DMS153 (cell line): ENCODE data around the gene SLC35F1.
"Not testable (repeated sequence)": the region's sequence is repeated elsewhere in the genome, so short reads cannot be mapped to it uniquely, and the experiment has no call there.

ENCODE experiments used
- DNase-seq: peaks from one replicate; lab custom pipeline; 2025; lab: John Stamatoyannopoulos, UW

Gene SLC35F1

GRCh38 chr6:117927866-117928265, 20.8 kb downstream of the SLC35F1 start:
- DNase-seq: no peak

GRCh38 chr6:117928833-117929232, 21.8 kb downstream of the SLC35F1 start:
- DNase-seq: no peak

GRCh38 chr6:117929501-117929900, 22.4 kb downstream of the SLC35F1 start:
- DNase-seq: no peak

GRCh38 chr6:117930645-117931044, 23.6 kb downstream of the SLC35F1 start:
- no peak for DNase-seq

GRCh38 chr6:117932001-117932400, 24.9 kb downstream of the SLC35F1 start:
- DNase-seq: no peak

DNA sequence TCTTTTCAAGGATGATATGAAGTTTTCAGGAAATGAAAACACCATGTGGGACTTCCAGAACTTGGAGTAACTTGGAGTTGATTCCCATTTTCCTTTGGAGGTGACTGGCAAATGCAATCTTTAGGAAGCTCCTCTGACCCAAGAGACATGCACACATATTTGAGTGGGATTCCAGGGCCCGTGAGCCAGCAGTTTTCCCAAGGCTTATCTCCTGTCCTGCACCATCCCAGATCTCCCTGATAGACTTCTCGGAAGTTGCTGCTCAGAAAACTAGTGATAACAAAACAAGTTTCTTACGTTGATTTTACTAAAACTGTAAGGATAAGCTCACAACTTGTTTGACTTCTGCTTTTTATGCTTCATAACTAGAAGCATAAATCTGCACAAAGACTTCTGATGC, 25.6 kb downstream of the SLC35F1 start:
- no peak for DNase-seq

DNA sequence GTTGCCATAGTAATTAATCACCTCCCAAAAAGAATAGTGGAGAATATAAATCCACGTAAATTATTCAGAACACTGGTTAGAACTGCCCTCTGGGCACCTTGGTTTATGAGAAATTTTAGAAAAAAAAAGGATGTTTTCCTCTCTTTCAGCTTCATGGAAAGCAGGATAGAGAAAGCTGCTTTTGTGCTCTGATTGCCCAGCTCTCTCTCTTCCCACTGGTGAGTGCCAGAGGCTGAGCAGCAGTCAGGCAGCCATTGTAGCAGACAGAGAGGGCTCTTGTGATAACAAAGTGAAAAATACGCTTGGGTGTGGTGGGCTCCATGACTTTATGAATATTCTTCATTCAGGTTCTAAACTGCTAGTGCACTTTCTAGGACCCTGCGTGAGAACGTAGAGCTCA, 26.4 kb downstream of the SLC35F1 start:
- no peak for DNase-seq

GRCh38 chr6:117938311-117938995, 31.4 kb downstream of the SLC35F1 start:
- no peak for DNase-seq

DNA sequence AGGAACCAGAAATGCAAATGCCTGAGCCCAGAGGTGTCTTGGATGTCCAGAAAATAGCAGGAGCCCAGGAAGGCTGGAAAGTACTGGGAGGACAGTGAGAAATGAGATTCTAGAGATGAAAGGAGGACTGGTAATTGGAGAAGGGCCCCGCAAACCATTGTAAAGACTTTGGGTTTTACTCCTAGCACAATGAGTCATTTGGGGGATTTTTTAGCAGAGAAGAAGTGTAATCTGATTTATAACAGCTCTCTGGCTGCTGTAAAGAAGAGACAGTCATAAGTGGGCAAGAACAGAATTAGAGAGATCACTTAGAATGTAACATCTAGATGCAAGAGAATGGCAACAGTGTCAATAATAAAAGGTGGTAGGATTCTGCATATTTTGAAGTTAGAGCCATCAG, 40.2 kb downstream of the SLC35F1 start:
- DNase-seq: no peak

GRCh38 chr6:117951783-117952182, 44.7 kb downstream of the SLC35F1 start:
- no peak for DNase-seq

DNA sequence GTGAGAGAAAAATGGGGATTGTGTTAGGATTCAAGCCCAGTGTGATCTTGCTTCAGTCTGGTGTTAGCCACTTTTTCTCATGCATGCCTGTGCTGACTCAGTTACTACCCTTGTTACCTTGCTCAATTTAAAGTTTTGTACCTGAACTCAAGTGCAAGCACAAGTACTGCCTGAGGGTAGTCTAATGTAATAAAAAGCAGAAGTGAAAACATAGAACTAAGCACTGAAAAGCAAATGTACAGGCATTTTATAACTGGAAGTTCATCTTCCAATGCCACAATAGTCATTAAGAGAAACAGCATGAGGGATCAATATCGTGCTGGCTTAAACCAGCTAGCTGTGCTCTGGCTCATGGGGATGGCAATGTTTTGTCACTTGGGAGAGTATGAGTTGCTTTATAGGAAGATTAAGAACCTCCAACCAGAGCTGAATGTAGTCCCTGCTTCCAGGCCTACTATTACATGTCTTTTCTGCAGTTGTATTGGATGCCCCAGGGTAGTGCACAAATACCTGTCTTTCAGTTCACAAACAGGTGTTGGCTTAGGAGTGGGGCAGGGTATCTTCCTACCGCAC, 48.7 kb downstream of the SLC35F1 start:
- no peak for DNase-seq

DNA sequence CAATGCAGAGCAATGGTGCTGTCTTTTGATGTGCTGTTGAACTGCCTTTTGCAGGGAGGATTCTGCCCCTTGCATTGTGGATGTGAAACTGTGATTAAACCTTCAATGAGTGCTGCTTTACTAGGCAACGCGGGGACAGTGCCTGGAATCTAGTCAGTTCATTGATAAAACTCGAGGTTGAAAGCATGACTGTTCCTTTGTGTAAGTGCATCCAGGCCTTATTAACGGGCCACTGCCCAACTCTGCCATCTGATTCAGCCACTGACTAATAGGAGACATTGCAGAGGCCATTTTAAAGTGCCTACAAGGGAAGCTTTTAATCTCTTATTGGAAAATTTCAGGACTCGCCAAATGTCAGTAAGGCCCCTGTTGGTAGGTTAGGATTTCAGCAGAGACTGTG, 49.3 kb downstream of the SLC35F1 start:
- no peak for DNase-seq

DNA sequence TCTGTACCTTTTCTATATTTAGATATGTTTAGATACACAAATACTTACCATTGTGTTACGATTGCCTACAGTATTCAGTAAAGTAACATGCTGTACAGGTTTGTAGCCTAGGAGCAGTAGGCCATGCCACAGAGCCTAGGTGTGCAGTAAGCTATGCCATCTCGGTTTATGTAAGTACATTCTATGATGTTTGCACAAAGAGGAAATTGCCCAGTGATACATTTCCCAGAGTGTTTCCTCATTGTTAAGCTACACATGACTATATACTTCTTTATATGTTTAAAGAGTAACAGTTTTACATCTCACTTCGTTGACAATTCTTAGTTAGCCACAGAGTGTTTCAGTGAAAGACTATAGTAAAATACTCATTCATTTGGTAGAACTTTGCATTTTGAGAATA, 51.5 kb downstream of the SLC35F1 start:
- no peak for DNase-seq

DNA sequence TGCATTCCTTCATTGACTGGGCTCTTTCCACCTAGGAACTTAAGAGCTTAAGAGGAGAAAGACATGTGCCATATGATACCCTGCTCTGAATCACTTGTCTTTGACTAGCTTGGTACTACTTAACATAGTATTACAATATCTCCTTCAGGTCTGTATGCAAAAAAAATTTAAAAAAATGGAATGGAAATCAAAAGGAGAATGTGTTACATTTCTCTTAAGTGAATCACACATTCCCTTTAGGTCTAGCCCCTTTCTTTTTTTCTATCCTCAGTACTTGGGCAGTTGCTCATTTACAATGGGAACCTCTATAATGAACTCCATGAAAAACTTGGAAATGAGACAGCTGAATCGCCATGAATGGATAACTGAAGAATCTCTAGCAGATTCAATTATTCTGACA, 53.8 kb downstream of the SLC35F1 start:
- no peak for DNase-seq

DNA sequence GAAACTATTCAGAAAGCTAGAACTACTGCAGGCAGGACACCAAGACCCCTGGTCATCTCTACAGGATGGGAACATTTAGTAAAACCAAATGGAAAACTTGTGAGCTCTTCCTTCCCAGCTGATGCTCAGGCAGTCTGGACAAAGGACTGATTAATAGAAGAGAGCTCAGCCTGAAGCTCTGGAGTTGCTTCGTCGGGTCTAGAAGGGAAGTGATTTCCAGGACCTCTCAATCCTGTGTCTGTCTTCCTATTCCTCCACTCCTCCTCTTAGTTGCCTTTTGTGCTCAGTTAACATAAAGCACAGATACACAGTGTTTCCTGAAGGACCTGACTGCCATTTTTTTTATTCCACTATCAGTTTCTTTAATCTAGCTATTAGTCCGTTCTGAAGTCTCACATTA, 54.2 kb downstream of the SLC35F1 start:
- DNase-seq: no peak

DNA sequence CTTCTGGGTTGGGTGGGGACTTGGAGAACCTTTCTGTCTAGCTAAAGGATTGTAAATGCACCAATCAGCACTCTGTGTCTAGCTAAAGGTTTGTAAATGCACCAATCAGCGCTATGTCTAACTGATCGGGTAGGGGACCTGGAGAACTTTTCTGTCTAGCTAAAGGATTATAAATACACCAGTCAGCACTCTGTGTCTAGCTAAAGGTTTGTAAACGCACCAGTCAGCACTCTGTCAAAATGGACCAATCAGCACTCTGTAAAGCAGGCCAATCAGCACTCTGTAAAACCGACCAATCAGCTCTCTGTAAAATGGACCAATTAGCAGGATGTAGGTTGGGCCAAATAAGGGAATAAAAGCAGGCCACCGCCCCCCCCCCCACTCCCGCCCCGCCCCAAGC, 58.7 kb downstream of the SLC35F1 start:
- DNase-seq: not testable (repeated sequence)

DNA sequence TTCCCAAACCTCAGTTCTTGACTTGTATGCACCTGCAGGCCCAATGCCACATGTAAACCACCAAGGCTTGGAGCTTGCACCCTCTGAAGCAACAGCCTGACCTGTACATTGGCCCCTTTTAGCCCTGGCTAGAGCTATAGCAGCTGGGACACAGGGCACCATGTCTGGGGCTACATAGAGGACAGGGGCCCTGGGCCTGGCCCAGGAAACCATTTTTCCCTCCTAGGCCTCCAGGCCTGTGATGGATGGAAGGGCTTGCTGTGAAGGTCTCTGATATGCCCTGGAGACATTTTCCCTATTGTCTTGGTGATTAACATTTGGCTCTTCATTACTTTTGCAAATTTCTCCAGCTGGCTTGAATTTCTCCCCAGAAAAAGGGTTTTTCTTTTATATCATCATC, 64.6 kb downstream of the SLC35F1 start:
- DNase-seq: no peak

DNA sequence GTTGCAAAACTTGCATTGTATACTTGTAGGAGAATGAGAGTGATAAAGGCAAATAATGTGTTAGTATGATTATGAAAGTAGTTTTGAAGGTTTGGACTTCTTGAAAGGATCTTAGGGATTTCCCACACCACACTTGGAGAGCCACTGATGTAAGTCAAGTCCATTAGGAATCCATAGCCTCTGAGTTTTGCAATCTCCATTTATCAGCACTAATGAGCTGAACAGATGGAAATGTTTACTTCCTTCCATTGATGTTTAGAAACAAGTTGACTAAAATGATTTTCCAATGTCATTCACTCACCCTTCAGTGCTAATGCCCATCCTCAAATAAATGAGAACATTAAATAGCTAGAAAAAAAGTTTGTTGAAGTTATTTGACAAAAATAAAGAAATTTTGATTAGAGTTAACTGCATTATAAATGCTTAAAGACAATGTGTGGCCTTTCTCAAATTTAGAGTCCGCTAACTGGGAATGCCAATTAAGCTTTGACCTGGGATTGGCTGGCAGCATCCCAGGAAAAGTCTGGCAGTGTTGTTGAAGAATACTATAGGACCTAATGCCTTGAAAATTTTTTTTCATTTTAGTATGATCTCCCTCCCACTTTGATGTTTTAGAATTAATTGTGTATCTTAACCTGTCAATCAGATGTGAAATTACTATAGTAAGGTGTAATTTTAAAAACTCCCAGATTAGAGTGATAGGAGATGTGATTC, 68.0 kb downstream of the SLC35F1 start:
- no peak for DNase-seq

DNA sequence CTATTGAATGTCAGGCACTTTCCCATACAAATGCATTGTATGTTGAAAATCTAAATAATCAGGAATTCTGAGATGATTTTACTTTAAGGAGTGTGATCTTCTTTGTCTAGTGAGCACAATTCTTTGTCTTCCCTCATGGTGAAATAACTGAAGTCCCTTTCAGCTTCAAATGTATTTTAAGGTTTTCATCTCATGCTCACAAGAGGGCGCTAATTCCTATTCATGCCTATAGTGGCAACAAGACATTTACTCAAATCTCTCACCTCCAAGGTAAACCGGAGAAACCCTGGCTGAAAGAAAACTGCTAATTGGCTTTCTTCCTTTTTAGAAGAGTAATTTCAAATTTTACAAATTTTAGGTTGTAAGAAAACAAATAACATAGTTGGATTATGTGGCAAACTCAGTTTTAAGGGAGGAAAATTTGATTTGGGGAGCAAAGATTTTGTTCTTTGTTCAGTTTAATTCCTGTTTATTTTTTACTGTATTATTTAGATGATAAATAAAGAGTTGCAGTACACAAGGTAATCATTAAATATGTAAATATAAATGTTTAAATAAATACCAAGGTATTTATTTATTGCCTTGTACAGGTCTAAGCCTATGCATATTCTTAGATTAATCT, 69.1 kb downstream of the SLC35F1 start:
- peak; percentile 34 for DNase-seq

DNA sequence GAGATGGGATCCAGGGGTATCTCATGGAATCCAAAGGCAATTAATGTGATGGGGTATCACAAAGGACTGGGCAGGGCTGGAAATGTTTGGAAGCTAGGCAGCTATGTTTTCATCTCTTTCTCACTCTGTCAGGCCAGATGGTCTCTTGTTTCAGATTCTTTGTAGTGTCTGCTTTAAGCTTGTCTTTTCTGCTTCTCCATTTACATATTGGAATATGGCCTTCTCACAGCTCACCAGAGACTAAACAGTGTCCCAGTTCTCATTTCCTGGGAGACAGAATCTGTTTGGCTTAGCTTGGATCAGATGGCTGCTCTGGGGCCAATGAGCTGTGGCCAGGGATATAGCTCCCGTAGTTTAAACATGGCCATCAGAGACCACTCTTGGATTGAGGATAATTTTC, 78.9 kb downstream of the SLC35F1 start:
- no peak for DNase-seq

DNA sequence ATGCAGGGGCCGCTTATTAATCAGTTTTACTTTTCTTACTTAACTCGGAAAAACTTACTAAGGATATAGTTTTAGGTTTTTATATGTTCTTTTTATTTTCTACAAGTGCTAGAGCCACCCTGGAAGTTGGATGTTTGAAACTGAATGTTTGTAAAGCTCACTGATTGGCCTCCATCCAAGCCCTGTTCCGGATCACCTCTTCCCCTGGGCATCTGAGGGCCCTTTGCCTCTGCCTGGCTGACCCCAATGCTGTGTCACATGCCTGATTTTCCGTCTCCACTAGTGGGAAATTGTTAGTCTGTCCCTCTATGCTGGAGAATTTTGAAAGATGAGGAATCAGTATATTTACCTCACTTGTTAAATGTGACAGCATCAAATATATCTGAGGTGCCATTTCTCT, 79.3 kb downstream of the SLC35F1 start:
- no peak for DNase-seq

GRCh38 chr6:117989086-117989485, 82.0 kb downstream of the SLC35F1 start:
- no peak for DNase-seq

DNA sequence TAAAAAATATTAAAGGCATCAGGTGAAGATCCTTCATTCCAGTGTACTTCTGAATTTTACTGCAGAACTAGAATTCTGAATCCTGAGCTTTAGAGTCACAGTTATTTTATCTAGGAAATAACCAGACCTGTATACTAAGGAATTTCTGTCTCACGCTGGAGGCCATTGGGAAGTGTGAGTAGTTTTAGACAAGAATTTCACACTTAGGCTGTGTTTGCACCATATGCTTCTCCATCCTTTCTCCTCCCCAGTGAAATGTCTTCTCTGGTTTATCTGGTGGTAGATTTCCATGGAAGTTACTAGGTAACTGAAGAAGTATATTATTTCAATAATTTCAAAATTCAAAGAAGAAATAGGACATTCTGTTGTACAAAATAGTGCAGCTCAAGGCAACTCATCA, 83.1 kb downstream of the SLC35F1 start:
- no peak for DNase-seq
